ENCODE data around the gene CSNK2A2. TPM values are rescaled to one million over a fixed set of nuclear protein-coding genes. Genes with fewer than 3 reads are reported as not detected.
A peak's percentile ranks its signal among the peaks of the same experiment; 100 is the strongest.

The CSNK2A2 gene
- total and polyA plus RNA-seq, 9 of the 15 experiments (the other 6 are each of a cell fraction or from before 2014, with no cell fraction given) = 20.8 to 109 (median 44.7) TPM

GRCh38 chr16:58243528-58244004 is 45.7 kb upstream of the CSNK2A2 start (continued):
- TF ChIP-seq, protein P1, sequence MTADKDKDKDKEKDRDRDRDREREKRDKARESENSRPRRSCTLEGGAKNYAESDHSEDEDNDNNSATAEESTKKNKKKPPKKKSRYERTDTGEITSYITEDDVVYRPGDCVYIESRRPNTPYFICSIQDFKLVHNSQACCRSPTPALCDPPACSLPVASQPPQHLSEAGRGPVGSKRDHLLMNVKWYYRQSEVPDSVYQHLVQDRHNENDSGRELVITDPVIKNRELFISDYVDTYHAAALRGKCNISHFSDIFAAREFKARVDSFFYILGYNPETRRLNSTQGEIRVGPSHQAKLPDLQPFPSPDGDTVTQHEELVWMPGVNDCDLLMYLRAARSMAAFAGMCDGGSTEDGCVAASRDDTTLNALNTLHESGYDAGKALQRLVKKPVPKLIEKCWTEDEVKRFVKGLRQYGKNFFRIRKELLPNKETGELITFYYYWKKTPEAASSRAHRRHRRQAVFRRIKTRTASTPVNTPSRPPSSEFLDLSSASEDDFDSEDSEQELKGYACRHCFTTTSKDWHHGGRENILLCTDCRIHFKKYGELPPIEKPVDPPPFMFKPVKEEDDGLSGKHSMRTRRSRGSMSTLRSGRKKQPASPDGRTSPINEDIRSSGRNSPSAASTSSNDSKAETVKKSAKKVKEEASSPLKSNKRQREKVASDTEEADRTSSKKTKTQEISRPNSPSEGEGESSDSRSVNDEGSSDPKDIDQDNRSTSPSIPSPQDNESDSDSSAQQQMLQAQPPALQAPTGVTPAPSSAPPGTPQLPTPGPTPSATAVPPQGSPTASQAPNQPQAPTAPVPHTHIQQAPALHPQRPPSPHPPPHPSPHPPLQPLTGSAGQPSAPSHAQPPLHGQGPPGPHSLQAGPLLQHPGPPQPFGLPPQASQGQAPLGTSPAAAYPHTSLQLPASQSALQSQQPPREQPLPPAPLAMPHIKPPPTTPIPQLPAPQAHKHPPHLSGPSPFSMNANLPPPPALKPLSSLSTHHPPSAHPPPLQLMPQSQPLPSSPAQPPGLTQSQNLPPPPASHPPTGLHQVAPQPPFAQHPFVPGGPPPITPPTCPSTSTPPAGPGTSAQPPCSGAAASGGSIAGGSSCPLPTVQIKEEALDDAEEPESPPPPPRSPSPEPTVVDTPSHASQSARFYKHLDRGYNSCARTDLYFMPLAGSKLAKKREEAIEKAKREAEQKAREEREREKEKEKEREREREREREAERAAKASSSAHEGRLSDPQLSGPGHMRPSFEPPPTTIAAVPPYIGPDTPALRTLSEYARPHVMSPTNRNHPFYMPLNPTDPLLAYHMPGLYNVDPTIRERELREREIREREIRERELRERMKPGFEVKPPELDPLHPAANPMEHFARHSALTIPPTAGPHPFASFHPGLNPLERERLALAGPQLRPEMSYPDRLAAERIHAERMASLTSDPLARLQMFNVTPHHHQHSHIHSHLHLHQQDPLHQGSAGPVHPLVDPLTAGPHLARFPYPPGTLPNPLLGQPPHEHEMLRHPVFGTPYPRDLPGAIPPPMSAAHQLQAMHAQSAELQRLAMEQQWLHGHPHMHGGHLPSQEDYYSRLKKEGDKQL (CRISPR knock-in tag; IDR thresholded peaks at IDR 0.05; ENCODE audit: borderline replicate concordance) = no peak
- TF ChIP-seq, protein P2, sequence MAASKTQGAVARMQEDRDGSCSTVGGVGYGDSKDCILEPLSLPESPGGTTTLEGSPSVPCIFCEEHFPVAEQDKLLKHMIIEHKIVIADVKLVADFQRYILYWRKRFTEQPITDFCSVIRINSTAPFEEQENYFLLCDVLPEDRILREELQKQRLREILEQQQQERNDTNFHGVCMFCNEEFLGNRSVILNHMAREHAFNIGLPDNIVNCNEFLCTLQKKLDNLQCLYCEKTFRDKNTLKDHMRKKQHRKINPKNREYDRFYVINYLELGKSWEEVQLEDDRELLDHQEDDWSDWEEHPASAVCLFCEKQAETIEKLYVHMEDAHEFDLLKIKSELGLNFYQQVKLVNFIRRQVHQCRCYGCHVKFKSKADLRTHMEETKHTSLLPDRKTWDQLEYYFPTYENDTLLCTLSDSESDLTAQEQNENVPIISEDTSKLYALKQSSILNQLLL (CRISPR knock-in tag; IDR thresholded peaks at IDR 0.05; ENCODE audit: borderline replicate concordance) = no peak
- TF ChIP-seq L3MBTL2 (IDR thresholded peaks at IDR 0.05) = peak; percentile 72
- no peak for TF ChIP-seq ZNF639 (CRISPR knock-in tag; conservative IDR thresholded peaks at IDR 0.05 in 1 of 2, IDR thresholded peaks at IDR 0.05 in 1 of 2)
- peak; percentile 34; the same call in 1 of the 2 replicates for TF ChIP-seq EP300 (IDR thresholded peaks at IDR 0.05; ENCODE audit: low read length)
- 0 out of 2 replicates have a peak, but pooled peaks have one; percentile 24 for TF ChIP-seq CBFB (CRISPR knock-in tag; IDR thresholded peaks at IDR 0.05)
- TF ChIP-seq XRCC5 (IDR thresholded peaks at IDR 0.05; ENCODE audit: low read depth, low read length) = no peak
- peak in 2 of 3 experiments; percentile 10 to 26; a peak in 2 of 6 replicates for TF ChIP-seq CTCF (IDR thresholded peaks at IDR 0.05 in 2 of 3, conservative IDR thresholded peaks at IDR 0.05 in 1 of 3; ENCODE audit: insufficient read depth in 2 of 3, low read depth in 1 of 3, low read length in 3 of 3)
- TF ChIP-seq NCOA2 (IDR thresholded peaks at IDR 0.05; ENCODE audit: partially characterized antibody in 2 of 2) = no peak
- TF ChIP-seq, protein P3, sequence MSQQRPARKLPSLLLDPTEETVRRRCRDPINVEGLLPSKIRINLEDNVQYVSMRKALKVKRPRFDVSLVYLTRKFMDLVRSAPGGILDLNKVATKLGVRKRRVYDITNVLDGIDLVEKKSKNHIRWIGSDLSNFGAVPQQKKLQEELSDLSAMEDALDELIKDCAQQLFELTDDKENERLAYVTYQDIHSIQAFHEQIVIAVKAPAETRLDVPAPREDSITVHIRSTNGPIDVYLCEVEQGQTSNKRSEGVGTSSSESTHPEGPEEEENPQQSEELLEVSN (IDR thresholded peaks at IDR 0.05; ENCODE audit: borderline replicate concordance in 1 of 2, extremely low read depth in 1 of 2, insufficient read depth in 1 of 2, insufficient read length in 1 of 2, low read depth in 1 of 2, low read length in 1 of 2, poor library complexity in 1 of 2, severe bottlenecking in 1 of 2) = peak in 1 of 2 experiments; percentile 60
- 0 out of 4 replicates have a peak, but pooled peaks of 1 of the 2 experiments have one; percentile 30 for TF ChIP-seq NRF1 (conservative IDR thresholded peaks at IDR 0.05 in 1 of 2, IDR thresholded peaks at IDR 0.05 in 1 of 2)
- no peak for TF ChIP-seq MCM3 (IDR thresholded peaks at IDR 0.05)
- no peak for TF ChIP-seq TEAD1 (CRISPR knock-in tag; IDR thresholded peaks at IDR 0.05)

Data from K562 (cell line).